ENCODE data around the gene TGFBR3L. TPM values are rescaled to one million over a fixed set of nuclear protein-coding genes. Genes with fewer than 3 reads are reported as not detected.

The TGFBR3L gene
- total RNA-seq, 1 experiment from 2014 or later = 12.5 TPM

DNA sequence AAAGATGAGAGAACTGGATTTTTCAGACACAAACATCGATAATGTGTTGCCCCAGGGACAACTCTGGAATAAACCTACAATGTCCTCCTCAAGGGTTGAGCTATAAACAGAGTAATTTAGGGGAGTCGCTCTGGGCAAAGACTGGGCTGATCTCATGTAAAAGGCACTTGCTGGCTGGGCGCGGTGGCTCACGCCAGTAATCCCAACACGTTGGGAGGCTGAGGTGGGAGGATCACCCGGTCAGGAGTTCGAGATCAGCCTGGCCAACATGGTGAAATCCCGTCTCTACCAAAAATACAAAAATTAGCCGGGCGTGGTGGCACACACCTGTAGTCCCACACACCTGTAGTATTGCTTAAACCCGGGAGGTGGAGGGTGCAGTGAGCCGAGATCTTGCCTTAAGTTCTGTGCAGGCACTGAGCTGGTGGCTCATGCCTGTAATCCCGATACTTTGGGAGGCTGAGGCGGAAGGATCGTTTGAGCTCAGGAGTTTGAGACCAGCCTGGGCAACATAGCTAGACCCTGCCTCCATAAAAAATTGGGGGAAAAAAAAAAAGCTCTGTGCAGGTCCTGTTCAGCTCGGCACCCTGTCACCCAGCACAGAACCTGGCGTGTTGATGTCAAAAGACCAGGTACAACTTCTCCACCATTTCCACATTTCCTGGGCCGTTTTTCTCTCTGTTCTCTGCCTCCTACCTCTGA lies 27.4 kb downstream of the TGFBR3L start:
- H3K27ac ChIP-seq (ENCODE audit: low read length) = peak overlapping the region; percentile 86
- peaks cover 4% of the 10 kb centered on the region for H3K36me3 ChIP-seq (ENCODE audit: control insufficient read depth, insufficient read depth, low read length)
- no peaks in the 10 kb centered on the region for H3K9me3 ChIP-seq (ENCODE audit: control insufficient read depth, insufficient read depth, low read depth, low read length)
- DNase-seq (ENCODE audit: low read depth, low spot score) (no peak), ATAC-seq (no peak)
- intact Hi-C loops (cut with micrococcal nuclease; ENCODE audit: unreplicated experiment) (no loop called here), in situ Hi-C loops (cut with HindIII; ENCODE audit: low pct_unique_long_range_greater_than_20kb, low sequenced_read_pairs) (no loop called here)
- peak overlapping the region; percentile 92 to 96 for H3K4me3 ChIP-seq (ENCODE audit: low read depth in 2 of 2, low read length in 2 of 2)
- ChIA-PET POLR2A (no interaction called here), CTCF (interaction anchor here (0.6 to 0.7 kb wide), 2 partner anchors 11 to 127 kb away, joined by 3 read pairs; no protein-coding TSS in a partner anchor)
- no peaks in the 10 kb centered on the region for H3K27me3 ChIP-seq (ENCODE audit: control insufficient read depth, insufficient read depth, low read length)
- BruUV-seq (replicated peaks) = no TSS peak
- H3K4me1 ChIP-seq (ENCODE audit: control insufficient read depth, insufficient read depth, low read length) = no peaks in the 10 kb centered on the region
- no peak for TF ChIP-seq POLR2AphosphoS5 (IDR thresholded peaks at IDR 0.05; ENCODE audit: low read depth, low read length)
- no peak for TF ChIP-seq TCF7L2 (IDR thresholded peaks at IDR 0.05; ENCODE audit: low read depth, low read length)
- no peak for TF ChIP-seq SIN3A (IDR thresholded peaks at IDR 0.05; ENCODE audit: borderline replicate concordance, insufficient read depth, low read depth, low read length)
- no peak for TF ChIP-seq REST (IDR thresholded peaks at IDR 0.05; ENCODE audit: insufficient read depth in 1 of 2, low read depth in 2 of 2, low read length in 1 of 2)
- TF ChIP-seq, protein P1, sequence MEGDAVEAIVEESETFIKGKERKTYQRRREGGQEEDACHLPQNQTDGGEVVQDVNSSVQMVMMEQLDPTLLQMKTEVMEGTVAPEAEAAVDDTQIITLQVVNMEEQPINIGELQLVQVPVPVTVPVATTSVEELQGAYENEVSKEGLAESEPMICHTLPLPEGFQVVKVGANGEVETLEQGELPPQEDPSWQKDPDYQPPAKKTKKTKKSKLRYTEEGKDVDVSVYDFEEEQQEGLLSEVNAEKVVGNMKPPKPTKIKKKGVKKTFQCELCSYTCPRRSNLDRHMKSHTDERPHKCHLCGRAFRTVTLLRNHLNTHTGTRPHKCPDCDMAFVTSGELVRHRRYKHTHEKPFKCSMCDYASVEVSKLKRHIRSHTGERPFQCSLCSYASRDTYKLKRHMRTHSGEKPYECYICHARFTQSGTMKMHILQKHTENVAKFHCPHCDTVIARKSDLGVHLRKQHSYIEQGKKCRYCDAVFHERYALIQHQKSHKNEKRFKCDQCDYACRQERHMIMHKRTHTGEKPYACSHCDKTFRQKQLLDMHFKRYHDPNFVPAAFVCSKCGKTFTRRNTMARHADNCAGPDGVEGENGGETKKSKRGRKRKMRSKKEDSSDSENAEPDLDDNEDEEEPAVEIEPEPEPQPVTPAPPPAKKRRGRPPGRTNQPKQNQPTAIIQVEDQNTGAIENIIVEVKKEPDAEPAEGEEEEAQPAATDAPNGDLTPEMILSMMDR (IDR thresholded peaks at IDR 0.05) = no peak

DNA sequence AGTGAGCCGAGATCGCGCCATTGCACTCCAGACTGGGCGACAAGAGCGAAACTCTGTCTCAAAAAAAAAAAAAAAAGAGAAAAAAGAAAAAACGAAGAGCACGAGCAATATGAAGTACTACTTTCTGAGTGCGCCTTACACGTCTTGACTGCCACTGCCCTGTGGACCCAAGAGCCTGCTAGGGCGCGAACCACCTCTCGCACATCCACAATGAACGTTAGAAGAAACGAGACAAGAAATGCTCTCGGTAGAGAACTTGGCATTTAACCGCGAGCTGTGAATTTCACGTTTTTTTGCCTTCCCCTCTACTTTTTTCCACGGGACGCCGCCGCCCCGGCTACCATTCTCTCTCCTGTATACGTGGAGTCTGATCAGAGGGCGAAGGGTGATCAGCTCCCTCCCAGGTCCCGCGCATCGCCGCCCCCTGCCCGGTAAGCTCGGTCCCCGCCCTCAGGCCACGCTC lies 28.4 kb downstream of the TGFBR3L start:
- ATAC-seq = peak; percentile 23; the same call in 1 of the 2 replicates
- intact Hi-C loops (cut with micrococcal nuclease; ENCODE audit: unreplicated experiment) = no loop called here
- Histone ChIP-seq H3K27ac (ENCODE audit: low read length) (peak overlapping the region; percentile 86), H3K27me3 (ENCODE audit: control insufficient read depth, insufficient read depth, low read length) (no peaks in the 10 kb centered on the region), H3K36me3 (ENCODE audit: control insufficient read depth, insufficient read depth, low read length) (peaks cover 4% of the 10 kb centered on the region), H3K9me3 (ENCODE audit: control insufficient read depth, insufficient read depth, low read depth, low read length) (no peaks in the 10 kb centered on the region), H3K4me3 (ENCODE audit: low read depth in 2 of 2, low read length in 2 of 2) (peak overlapping the region; percentile 92 to 96), H3K4me1 (ENCODE audit: control insufficient read depth, insufficient read depth, low read length) (no peaks in the 10 kb centered on the region)
- in situ Hi-C loops (cut with HindIII; ENCODE audit: low pct_unique_long_range_greater_than_20kb, low sequenced_read_pairs) = no loop called here
- CTCF ChIA-PET = interaction anchor here (0.5 to 0.6 kb wide), 2 partner anchors 177 to 684 kb away, joined by 4 to 6 read pairs; no protein-coding TSS in a partner anchor
- POLR2A ChIA-PET = interaction anchor here (1.0 to 1.4 kb wide), 2 partner anchors 12 to 26 kb away, joined by 3 to 4 read pairs; no protein-coding TSS in a partner anchor
- TF ChIP-seq SIN3A (IDR thresholded peaks at IDR 0.05; ENCODE audit: borderline replicate concordance, insufficient read depth, low read depth, low read length) (no peak), POLR2AphosphoS5 (IDR thresholded peaks at IDR 0.05; ENCODE audit: low read depth, low read length) (no peak), TCF7L2 (IDR thresholded peaks at IDR 0.05; ENCODE audit: low read depth, low read length) (no peak), REST (IDR thresholded peaks at IDR 0.05; ENCODE audit: insufficient read depth in 1 of 2, low read depth in 2 of 2, low read length in 1 of 2) (no peak)
- TF ChIP-seq, protein P1 (IDR thresholded peaks at IDR 0.05) = no peak
- BruUV-seq (replicated peaks) = no TSS peak
- DNase-seq (ENCODE audit: low read depth, low spot score) = no peak

Data from Panc1 (cell line).